NCI-H1092 (cell line): ENCODE measurements around the gene NT5E.
"Not testable (repeated sequence)": the region's sequence is repeated elsewhere in the genome, so short reads cannot be mapped to it uniquely, and the experiment has no call there.

ENCODE experiments used
- DNase-seq: peaks from one replicate; lab custom pipeline; 2025; lab: John Stamatoyannopoulos, UW

The NT5E gene

GRCh38 chr6:85449818-85450759, at the start of gene NT5E:
Gene NT5E, plus strand, starts transcription at chr6:85450083. Its CDS starts 57 bp downstream, at chr6:85450140.
- no peak for DNase-seq

GRCh38 chr6:85400331-85400730, 49.6 kb upstream of the NT5E start:
- no peak for DNase-seq

GRCh38 chr6:85401186-85402021, 48.5 kb upstream of the NT5E start:
- no peak for DNase-seq

GRCh38 chr6:85402071-85402470, 47.8 kb upstream of the NT5E start:
- no peak for DNase-seq

GRCh38 chr6:85402922-85403321, 47.0 kb upstream of the NT5E start:
- DNase-seq, result no peak

- no peak for DNase-seq
These were observed 46.4 kb upstream of the NT5E start for GRCh38 chr6:85403331-85404015.

GRCh38 chr6:85404016-85404563, 45.8 kb upstream of the NT5E start:
- not testable (repeated sequence) for DNase-seq

- no peak for DNase-seq
These were observed 45.2 kb upstream of the NT5E start for GRCh38 chr6:85404564-85405174.

- DNase-seq, result no peak
These were observed 44.6 kb upstream of the NT5E start for GRCh38 chr6:85405175-85405852.

- no peak for DNase-seq
These were observed 44.1 kb upstream of the NT5E start for GRCh38 chr6:85405853-85406198.

- no peak for DNase-seq
These were observed 43.2 kb upstream of the NT5E start for GRCh38 chr6:85406641-85407075.

- DNase-seq, result no peak
These were observed 41.8 kb upstream of the NT5E start for GRCh38 chr6:85408039-85408438.

- no peak for DNase-seq
These were observed 36.9 kb upstream of the NT5E start for GRCh38 chr6:85412911-85413430.

GRCh38 chr6:85416049-85416448, 33.8 kb upstream of the NT5E start:
- DNase-seq, result no peak

GRCh38 chr6:85416766-85417165, 33.1 kb upstream of the NT5E start:
- DNase-seq, result no peak

GRCh38 chr6:85417336-85417735, 32.5 kb upstream of the NT5E start:
- DNase-seq, result no peak

GRCh38 chr6:85418059-85418458, 31.8 kb upstream of the NT5E start:
- DNase-seq, result no peak

- DNase-seq, result no peak
These were observed 30.7 kb upstream of the NT5E start for GRCh38 chr6:85419046-85419759.

GRCh38 chr6:85420551-85420950, 29.3 kb upstream of the NT5E start:
- no peak for DNase-seq

GRCh38 chr6:85421181-85421580, 28.7 kb upstream of the NT5E start:
- no peak for DNase-seq
